Transverse colon (tissue), 4 donors: Measurements from ENCODE around the gene TTC23.

Experiments
- CTCF ChIP-seq, 5 experiments: fragments of 200-600 bp in 3 of 5; fragments of 450-650 bp in 2 of 5; sonication (generic) in 3 of 5; IDR thresholded peaks; 1 replicate in 2 of 5; 2 replicates in 3 of 5; pipeline ENCODE4 v1.5.1; 2016 to 2017; ENCODE audit warnings: antibody characterized with exemption in 5 of 5, inconsistent platforms in 3 of 5, mild to moderate bottlenecking in 2 of 5, moderate library complexity in 1 of 5
- POLR2A ChIP-seq: fragments of 450-650 bp; IDR thresholded peaks from one replicate; pipeline ENCODE4 v1.6.1; 2016; ENCODE audit warnings: antibody characterized with exemption, mild to moderate bottlenecking, moderate library complexity
- POLR2AphosphoS5 ChIP-seq, 3 donors: sonication (generic); formaldehyde crosslinking; IDR thresholded peaks; one replicate each; pipeline ENCODE4 v1.6.1; 2016; ENCODE audit warnings: antibody characterized with exemption in 3 of 3

- no peak for TF ChIP-seq POLR2A
- no peak for TF ChIP-seq CTCF (IDR thresholded peaks at IDR 0.05)
- TF ChIP-seq POLR2AphosphoS5 (IDR thresholded peaks at IDR 0.05), result no peak
Observed at GRCh38 chr15:99226802-99227201, 22.6 kb downstream of the TTC23 start.
